Liver (tissue), 9 donors: ENCODE data around the gene CALML6. TPM values are rescaled to one million over a fixed set of nuclear protein-coding genes. Genes with fewer than 3 reads are reported as not detected.

ENCODE experiments used
- DNase-seq: peaks from one replicate; pipeline ENCODE4 v3.0.0-alpha.2; 2017; ENCODE audit warnings: low spot score
- H3K27ac ChIP-seq, 2 donors: one replicate each; pipeline ENCODE4 v1.7.0; 2013; ENCODE audit warnings: inconsistent platforms in 2 of 2, low read length in 2 of 2, control low read depth in 1 of 2, low read depth in 1 of 2, mild to moderate bottlenecking in 1 of 2
- H3K27me3 ChIP-seq, 4 donors: one replicate each; pipeline versions ENCODE4 v1.6.1 to v1.7.0; 2013; ENCODE audit warnings: low read length in 3 of 4, inconsistent platforms in 1 of 4, mild to moderate bottlenecking in 1 of 4, moderate library complexity in 1 of 4; ENCODE audit not compliant: control insufficient read depth in 4 of 4, insufficient read depth in 4 of 4
- H3K36me3 ChIP-seq, 4 donors: one replicate each; pipeline versions ENCODE4 v1.6.1 to v1.7.0; 2013; ENCODE audit warnings: low read length in 3 of 4, mild to moderate bottlenecking in 3 of 4, low read depth in 1 of 4, moderate library complexity in 1 of 4; ENCODE audit not compliant: control insufficient read depth in 4 of 4, insufficient read depth in 3 of 4
- H3K4me1 ChIP-seq, 4 donors: one replicate each; pipeline versions ENCODE4 v1.6.1 to v1.7.0; 2013; ENCODE audit warnings: low read length in 3 of 4, mild to moderate bottlenecking in 3 of 4, moderate library complexity in 1 of 4; ENCODE audit not compliant: control insufficient read depth in 4 of 4, insufficient read depth in 4 of 4
- H3K4me3 ChIP-seq, 3 donors: one replicate each; pipeline versions ENCODE4 v1.6.1 to v1.7.0; 2013; ENCODE audit warnings: low read length in 3 of 3, control low read depth in 1 of 3, low read depth in 1 of 3, mild to moderate bottlenecking in 1 of 3
- H3K9ac ChIP-seq, 2 donors: one replicate each; pipeline ENCODE4 v1.7.0; 2013; ENCODE audit warnings: low read length in 2 of 2, mild to moderate bottlenecking in 2 of 2, moderate library complexity in 2 of 2, control low read depth in 1 of 2, low read depth in 1 of 2
- H3K9me3 ChIP-seq, 4 donors: one replicate each; pipeline versions ENCODE4 v1.6.1 to v1.7.0; 2013; ENCODE audit warnings: low read length in 3 of 4; ENCODE audit not compliant: control insufficient read depth in 4 of 4
- CTCF ChIP-seq: fragments of 150-350 bp; IDR thresholded peaks from 2 replicates; pipeline ENCODE4 v1.5.1; 2017; ENCODE audit warnings: improper control_type of control experiment, low read depth, low read length; ENCODE audit not compliant: missing input control
- JUND ChIP-seq, 2 donors: IDR thresholded peaks; 2 replicates each; pipeline ENCODE4 v1.6.1; 2016; ENCODE audit warnings: antibody characterized with exemption in 2 of 2
- MAX ChIP-seq: IDR thresholded peaks from 2 replicates; pipeline ENCODE4 v1.6.1; 2016; ENCODE audit warnings: antibody characterized with exemption
- RAD21 ChIP-seq, 2 donors: IDR thresholded peaks; 2 replicates each; pipeline ENCODE4 v1.6.1; 2016; ENCODE audit warnings: antibody characterized with exemption in 2 of 2, mild to moderate bottlenecking in 2 of 2
- REST ChIP-seq: IDR thresholded peaks from 2 replicates; pipeline ENCODE4 v1.6.1; 2016; ENCODE audit warnings: antibody characterized with exemption, mild to moderate bottlenecking
- SP1 ChIP-seq: IDR thresholded peaks from 2 replicates; pipeline ENCODE4 v1.6.1; 2018; ENCODE audit warnings: antibody characterized with exemption, mild to moderate bottlenecking
- WGBS: extraction: QIAGEN DNeasy Blood & Tissue Kit; methylation state at CpG from one replicate; pipeline ENCODE4 v1.1.7; 2013; 5-methylcytosine and 5-hydroxymethylcytosine counted together
- polyA plus RNA-seq, 2 donors: library from polyadenylated mRNA; stranded (reverse) in 1 of 2; unstranded in 1 of 2; fragments of 200-250 nt in 1 of 2; fragments of >200 nt in 1 of 2; fragmentation: Nextera tagmentation in 1 of 2; extraction: Ambion mirVana in 1 of 2; gene quantifications; one replicate each; pipeline versions ENCODE4 v1.2.1 to v1.2.3, GENCODE V29; 2013 to 2015
- total RNA-seq, 2 donors: library from RNA; depleted of rRNA; stranded (reverse); fragments of >200 nt; gene quantifications; one replicate each; pipeline ENCODE4 v1.2.3, GENCODE V29; 2014
- donor health status: healthy.
- donor health status: healthy.
- donor health status: healthy.
- donor health status: healthy.
- donor health status: healthy.

Gene CALML6
- total and polyA plus RNA-seq, 4 donors: 0.15 to 0.67 (median 0.47) TPM; not detected in 1

GRCh38 chr1:1901641-1902294, 13.3 kb upstream of the CALML6 start (continued):
- TF ChIP-seq REST (no peak), JUND (IDR thresholded peaks at IDR 0.05) (no peak), SP1 (no peak), CTCF (no peak)

GRCh38 chr1:1903224-1903623, 11.8 kb upstream of the CALML6 start:
- H3K27ac ChIP-seq: no peak overlapping the region
- H3K4me3 ChIP-seq: no peak overlapping the region
- no peak overlapping the region for H3K9ac ChIP-seq
- 92% methylated on average over 12 of the region's 12 CpGs for WGBS
- no peaks in the 10 kb centered on the region for H3K27me3 ChIP-seq
- peak; percentile 22 for DNase-seq
- TF ChIP-seq JUND (IDR thresholded peaks at IDR 0.05) (no peak), RAD21 (IDR thresholded peaks at IDR 0.05) (no peak), MAX (no peak), REST (no peak)
- peaks cover 0 to 7% (median 5%) of the 10 kb centered on the region in 4 donors for H3K4me1 ChIP-seq
- H3K9me3 ChIP-seq: no peaks in the 10 kb centered on the region
- no peaks in the 10 kb centered on the region for H3K36me3 ChIP-seq
